GM12892 (cell line): ENCODE data around the gene PSORS1C2. TPM values are rescaled to one million over a fixed set of nuclear protein-coding genes. Genes with fewer than 3 reads are reported as not detected.
"Not testable (repeated sequence)": the region's sequence is repeated elsewhere in the genome, so short reads cannot be mapped to it uniquely, and the experiment has no call there.

Source experiments
- DNase-seq: peaks from one replicate; pipeline ENCODE4 v3.0.0; 2011; ENCODE audit not compliant: insufficient read length
- FAIRE-seq: peaks from 2 replicates; lab custom pipeline; 2011; peaks lifted over from hg19 to GRCh38; lab: Jason Lieb, UNC
- POLR2A ChIP-seq: IDR thresholded peaks from 2 replicates; pipeline ENCODE4 v1.6.1; 2011; ENCODE audit warnings: low read depth, low read length, control low read depth
- POLR2AphosphoS5 ChIP-seq: IDR thresholded peaks from 2 replicates; pipeline ENCODE4 v1.6.1; 2011; ENCODE audit warnings: low read depth, low read length, control low read depth
- TAF1 ChIP-seq: IDR thresholded peaks from 2 replicates; pipeline ENCODE4 v1.6.1; 2011; ENCODE audit warnings: low read depth, mild to moderate bottlenecking, control low read depth, low read length, borderline replicate concordance
- polyA plus RNA-seq: library from polyadenylated mRNA; unstranded; fragments of >200 nt; gene quantifications from one replicate; pipeline ENCODE4 v1.2.1, GENCODE V29; 2012; ENCODE audit warnings: missing spikeins, inconsistent platforms; ENCODE audit not compliant: missing spikeins

PSORS1C2 gene
- polyA plus RNA-seq: not detected

- FAIRE-seq (no peak), DNase-seq (no peak)
- TF ChIP-seq TAF1: no peak
- no peak for TF ChIP-seq POLR2A
- TF ChIP-seq POLR2AphosphoS5: no peak
These were observed at the start of gene PSORS1C2 for GRCh38 chr6:31138982-31139381. PSORS1C2 (minus strand) TSS chr6:31139066; CDS start chr6:31139026, 40 bp downstream.

- FAIRE-seq (no peak), DNase-seq (no peak)
- TF ChIP-seq POLR2A (no peak), POLR2AphosphoS5 (no peak), TAF1 (no peak)
These were observed 48.9 kb upstream of the PSORS1C2 start for GRCh38 chr6:31187780-31188194.

- no peak for TF ChIP-seq POLR2A
- TF ChIP-seq POLR2AphosphoS5: no peak
- no peak for TF ChIP-seq TAF1
- DNase-seq (no peak), FAIRE-seq (peak; percentile 68)
These were observed 47.3 kb upstream of the PSORS1C2 start for GRCh38 chr6:31186052-31186734.

GRCh38 chr6:31185695-31186051 is 46.8 kb upstream of the PSORS1C2 start:
- not testable (repeated sequence) for DNase-seq, FAIRE-seq

- not testable (repeated sequence) for FAIRE-seq
These were observed 45.0 kb upstream of the PSORS1C2 start for GRCh38 chr6:31183859-31184258.

GRCh38 chr6:31183287-31183686 is 44.4 kb upstream of the PSORS1C2 start:
- not testable (repeated sequence) for FAIRE-seq, DNase-seq

More at GRCh38 chr6:31183859-31184258, 45.0 kb upstream of the PSORS1C2 start:
- DNase-seq: not testable (repeated sequence)

- DNase-seq: peak; percentile 63
- no peak for TF ChIP-seq POLR2AphosphoS5
- no peak for TF ChIP-seq TAF1
- no peak for TF ChIP-seq POLR2A
- FAIRE-seq: no peak
These were observed 41.6 kb upstream of the PSORS1C2 start for GRCh38 chr6:31180500-31180899.

- no peak for TF ChIP-seq POLR2A
- FAIRE-seq: no peak
- DNase-seq: no peak
These were observed 41.0 kb upstream of the PSORS1C2 start for GRCh38 chr6:31179896-31180295.

- TF ChIP-seq POLR2AphosphoS5 (no peak), POLR2A (no peak), TAF1 (no peak)
- DNase-seq (no peak), FAIRE-seq (no peak)
These were observed 40.1 kb upstream of the PSORS1C2 start for GRCh38 chr6:31179042-31179386.

- no peak for DNase-seq
- FAIRE-seq: peak; percentile 81
These were observed 39.5 kb upstream of the PSORS1C2 start for GRCh38 chr6:31178143-31179041.

GRCh38 chr6:31175971-31176370 is 37.1 kb upstream of the PSORS1C2 start:
- no peak for FAIRE-seq
- DNase-seq: no peak
- TF ChIP-seq POLR2A (no peak), TAF1 (no peak), POLR2AphosphoS5 (no peak)

More at GRCh38 chr6:31178143-31179041, 39.5 kb upstream of the PSORS1C2 start:
- TF ChIP-seq POLR2AphosphoS5 (no peak), POLR2A (no peak), TAF1 (no peak)

GRCh38 chr6:31174378-31174777 is 35.5 kb upstream of the PSORS1C2 start:
- DNase-seq (no peak), FAIRE-seq (no peak)
- TF ChIP-seq POLR2AphosphoS5 (no peak), POLR2A (no peak), TAF1 (no peak)
